ENCODE data around the gene C1QB. TPM values are rescaled to one million over a fixed set of nuclear protein-coding genes. Genes with fewer than 3 reads are reported as not detected.

The C1QB gene
- total RNA-seq, 2 donors from 2014 or later = not detected

GRCh38 chr1:22681556-22682276, 28.7 kb downstream of the C1QB start:
- WGBS, 2 experiments (ENCODE audit: insufficient coverage in 1 of 2, insufficient read length in 1 of 2) = 93 to 97% methylated on average over 9 to 15 of the region's 15 CpGs
- Mint-ChIP-seq H3K27ac (no peak overlapping the region), H3K36me3 (ENCODE audit: low read depth) (no peaks in the 10 kb centered on the region)

DNA sequence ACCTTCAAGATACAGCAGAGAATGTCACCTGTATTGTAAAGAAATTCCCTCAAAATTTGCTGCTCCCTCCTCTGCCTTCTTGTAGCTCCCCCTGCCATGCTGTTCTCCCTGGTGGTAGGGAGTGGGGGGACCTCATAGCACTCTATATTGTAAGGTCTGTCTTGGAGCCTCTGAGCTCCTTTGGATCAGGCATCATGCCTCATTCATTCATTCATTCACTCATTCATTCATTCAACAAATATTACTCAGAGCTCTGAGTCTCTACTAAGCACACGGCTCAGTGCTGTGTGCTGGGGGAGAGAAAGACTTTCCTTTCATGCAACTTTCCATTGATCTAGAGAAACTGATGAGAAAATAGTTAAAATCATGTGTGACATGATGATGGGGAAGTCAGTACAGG, 30.5 kb downstream of the C1QB start:
- no peaks in the 10 kb centered on the region for H3K36me3 ChIP-seq (ENCODE audit: control insufficient read depth, insufficient read depth, low read length)
- H3K27me3 ChIP-seq (ENCODE audit: control insufficient read depth, insufficient read depth, low read length, poor library complexity, severe bottlenecking) = no peaks in the 10 kb centered on the region
- no peak overlapping the region for H3K4me3 Mint-ChIP-seq
- DNase-seq = no peak
- H3K9me3 Mint-ChIP-seq = no peaks in the 10 kb centered on the region
- peaks cover 10% of the 10 kb centered on the region for H3K4me1 ChIP-seq (ENCODE audit: control insufficient read depth, insufficient read depth, low read length)
- H3K27ac Mint-ChIP-seq = no peak overlapping the region
- no peak overlapping the region for H3K9ac ChIP-seq (ENCODE audit: extremely low read depth, low read length, poor library complexity, severe bottlenecking)
- WGBS, 2 experiments (ENCODE audit: insufficient coverage in 1 of 2, insufficient read length in 1 of 2) = 86 to 100% methylated on average over 1 of the region's 1 CpG
- H3K4me3 ChIP-seq (ENCODE audit: low read length) = no peak overlapping the region
- peaks cover 11% of the 10 kb centered on the region for H3K27me3 Mint-ChIP-seq (ENCODE audit: insufficient read depth)
- H3K36me3 Mint-ChIP-seq (ENCODE audit: low read depth) = no peaks in the 10 kb centered on the region
- no peaks in the 10 kb centered on the region for H3K9me3 ChIP-seq (ENCODE audit: control insufficient read depth, low read length)
- TF ChIP-seq CTCF (conservative IDR thresholded peaks at IDR 0.05) = no peak
- H3K27ac ChIP-seq (ENCODE audit: low read depth, low read length) = no peak overlapping the region
- H3K4me1 Mint-ChIP-seq = peaks cover 23% of the 10 kb centered on the region

More at GRCh38 chr1:22681556-22682276, 28.7 kb downstream of the C1QB start:
- Mint-ChIP-seq H3K4me3 (no peak overlapping the region), H3K27me3 (ENCODE audit: insufficient read depth) (peaks cover 11% of the 10 kb centered on the region), H3K9me3 (no peaks in the 10 kb centered on the region), H3K4me1 (peaks cover 23% of the 10 kb centered on the region)
- no peaks in the 10 kb centered on the region for H3K9me3 ChIP-seq (ENCODE audit: control insufficient read depth, low read length)
- no peak overlapping the region for H3K4me3 ChIP-seq (ENCODE audit: low read length)
- no peak overlapping the region for H3K9ac ChIP-seq (ENCODE audit: extremely low read depth, low read length, poor library complexity, severe bottlenecking)
- H3K4me1 ChIP-seq (ENCODE audit: control insufficient read depth, insufficient read depth, low read length) = peaks cover 10% of the 10 kb centered on the region
- no peaks in the 10 kb centered on the region for H3K27me3 ChIP-seq (ENCODE audit: control insufficient read depth, insufficient read depth, low read length, poor library complexity, severe bottlenecking)
- H3K36me3 ChIP-seq (ENCODE audit: control insufficient read depth, insufficient read depth, low read length) = no peaks in the 10 kb centered on the region
- DNase-seq = no peak
- H3K27ac ChIP-seq (ENCODE audit: low read depth, low read length) = no peak overlapping the region
- TF ChIP-seq CTCF (conservative IDR thresholded peaks at IDR 0.05) = no peak

GRCh38 chr1:22685591-22686059, 32.6 kb downstream of the C1QB start:
- Mint-ChIP-seq H3K27ac (no peak overlapping the region), H3K4me1 (peaks cover 23% of the 10 kb centered on the region), H3K27me3 (ENCODE audit: insufficient read depth) (peaks cover 11% of the 10 kb centered on the region), H3K36me3 (ENCODE audit: low read depth) (no peaks in the 10 kb centered on the region), H3K9me3 (no peaks in the 10 kb centered on the region), H3K4me3 (no peak overlapping the region)
- Histone ChIP-seq H3K4me1 (ENCODE audit: control insufficient read depth, insufficient read depth, low read length) (peaks cover 10% of the 10 kb centered on the region), H3K9ac (ENCODE audit: extremely low read depth, low read length, poor library complexity, severe bottlenecking) (no peak overlapping the region), H3K9me3 (ENCODE audit: control insufficient read depth, low read length) (no peaks in the 10 kb centered on the region), H3K27me3 (ENCODE audit: control insufficient read depth, insufficient read depth, low read length, poor library complexity, severe bottlenecking) (no peaks in the 10 kb centered on the region), H3K36me3 (ENCODE audit: control insufficient read depth, insufficient read depth, low read length) (no peaks in the 10 kb centered on the region), H3K4me3 (ENCODE audit: low read length) (no peak overlapping the region), H3K27ac (ENCODE audit: low read depth, low read length) (peak overlapping the region; percentile 63)
- 69 to 80% methylated on average over 7 to 10 of the region's 10 CpGs for WGBS, 2 experiments (ENCODE audit: insufficient coverage in 1 of 2, insufficient read length in 1 of 2)
- TF ChIP-seq CTCF (conservative IDR thresholded peaks at IDR 0.05) = no peak
- no peak for DNase-seq
